Measurements from ENCODE around the gene APOBEC3A.
"Not testable (repeated sequence)": the region's sequence is repeated elsewhere in the genome, so short reads cannot be mapped to it uniquely, and the experiment has no call there.

APOBEC3A gene

DNA sequence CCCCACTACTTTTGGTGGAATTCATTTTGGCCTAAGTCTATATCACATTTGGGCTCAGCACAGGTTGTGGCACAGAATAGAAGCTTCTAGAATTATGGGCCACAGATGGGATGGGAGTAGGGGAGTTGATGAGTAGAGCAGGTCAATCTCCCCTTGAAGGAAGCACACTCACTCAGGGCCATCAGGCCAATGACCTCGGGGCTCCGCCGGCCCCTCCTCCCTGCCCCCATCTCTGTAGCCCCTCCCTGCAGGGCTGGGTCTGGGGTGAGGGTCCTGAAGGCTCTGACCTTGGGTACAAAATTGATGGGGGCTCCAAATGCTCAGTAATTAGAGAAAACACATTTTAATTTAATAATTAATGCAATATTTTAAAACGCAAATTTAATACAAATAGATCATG, 3.3 kb downstream of the APOBEC3A start:
- not testable (repeated sequence) for DNase-seq

DNA sequence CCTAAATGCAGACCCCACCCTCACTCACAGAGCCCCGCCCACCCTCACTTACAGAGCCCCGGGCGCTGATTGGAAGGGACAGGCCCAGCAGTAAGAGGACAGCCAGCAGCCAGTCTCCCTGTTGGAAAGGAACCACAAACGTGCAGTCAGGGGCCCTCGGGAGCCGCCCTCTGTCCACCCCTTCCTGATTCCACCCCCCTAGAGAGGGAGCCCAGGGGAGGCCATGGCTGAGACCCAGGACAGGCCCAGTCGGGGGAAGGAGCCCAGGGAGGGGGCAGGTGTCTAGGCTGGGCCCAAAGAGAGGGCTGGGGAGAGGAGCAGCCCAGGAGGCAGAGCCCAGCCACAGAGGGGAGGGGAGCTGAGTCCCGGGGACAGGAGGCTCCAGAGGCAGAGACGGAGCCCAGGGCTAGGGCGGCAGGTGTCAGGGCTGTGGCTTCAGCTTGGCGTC, 5.9 kb downstream of the APOBEC3A start:
- DNase-seq, result not testable (repeated sequence)

DNA sequence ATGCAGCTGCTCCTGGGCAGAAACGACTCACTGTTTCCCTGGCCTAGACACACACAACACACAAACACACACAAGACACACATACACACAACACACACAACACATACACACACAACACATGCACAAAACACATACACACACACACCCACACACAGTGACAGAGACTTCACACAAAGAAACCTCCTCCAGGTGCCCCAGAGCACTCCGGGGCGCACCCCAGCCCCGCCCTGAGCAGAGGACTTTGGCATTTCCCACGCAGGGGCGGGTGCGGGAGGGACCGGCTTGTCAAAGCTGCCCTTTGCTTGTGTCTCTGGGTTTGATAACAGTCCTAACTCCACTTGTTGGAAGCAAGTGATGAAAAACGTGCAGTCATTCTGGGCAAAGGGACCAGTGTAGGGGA, 6.5 kb downstream of the APOBEC3A start:
- no peak for DNase-seq

DNA sequence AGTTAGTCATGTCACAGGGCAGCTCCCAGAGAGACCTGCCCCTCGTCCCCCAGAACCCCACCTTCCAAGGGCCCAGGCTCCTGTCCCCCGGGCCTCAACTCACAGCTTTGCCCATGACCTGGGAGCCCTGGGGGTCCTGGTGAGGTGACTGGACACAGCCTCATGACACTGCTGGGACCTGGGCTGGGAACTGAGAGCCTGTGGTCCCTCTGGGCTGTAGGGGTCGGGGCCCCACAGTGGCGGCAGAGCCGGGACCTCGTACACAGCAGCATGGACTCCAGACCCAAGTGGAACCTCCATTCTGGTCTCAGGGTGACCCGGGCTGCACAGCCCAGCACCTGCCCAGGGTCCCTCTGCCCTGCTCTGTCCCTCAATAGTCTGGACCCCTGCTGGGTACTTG, 6.9 kb downstream of the APOBEC3A start:
- no peak for DNase-seq

DNA sequence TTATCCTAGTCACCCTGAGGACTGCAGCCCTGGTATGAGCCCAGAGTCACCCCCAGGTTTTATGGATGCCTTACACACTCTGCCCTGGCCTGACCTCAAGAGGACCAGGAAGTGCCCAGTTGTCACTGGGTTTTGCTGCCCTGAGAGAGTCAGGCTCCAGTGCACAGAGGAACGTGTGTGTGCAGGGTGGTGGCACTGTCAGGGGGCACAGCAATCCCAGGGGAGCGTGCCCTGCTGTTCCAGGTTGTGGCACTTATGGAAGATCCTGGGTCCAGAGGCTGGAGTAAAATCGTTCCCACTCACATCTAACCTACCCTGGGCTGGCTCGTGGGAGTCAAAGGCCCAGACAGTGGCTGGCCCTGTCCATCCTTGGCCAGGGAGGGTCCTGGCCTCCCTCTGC, 7.6 kb downstream of the APOBEC3A start:
- DNase-seq, result no peak

DNA sequence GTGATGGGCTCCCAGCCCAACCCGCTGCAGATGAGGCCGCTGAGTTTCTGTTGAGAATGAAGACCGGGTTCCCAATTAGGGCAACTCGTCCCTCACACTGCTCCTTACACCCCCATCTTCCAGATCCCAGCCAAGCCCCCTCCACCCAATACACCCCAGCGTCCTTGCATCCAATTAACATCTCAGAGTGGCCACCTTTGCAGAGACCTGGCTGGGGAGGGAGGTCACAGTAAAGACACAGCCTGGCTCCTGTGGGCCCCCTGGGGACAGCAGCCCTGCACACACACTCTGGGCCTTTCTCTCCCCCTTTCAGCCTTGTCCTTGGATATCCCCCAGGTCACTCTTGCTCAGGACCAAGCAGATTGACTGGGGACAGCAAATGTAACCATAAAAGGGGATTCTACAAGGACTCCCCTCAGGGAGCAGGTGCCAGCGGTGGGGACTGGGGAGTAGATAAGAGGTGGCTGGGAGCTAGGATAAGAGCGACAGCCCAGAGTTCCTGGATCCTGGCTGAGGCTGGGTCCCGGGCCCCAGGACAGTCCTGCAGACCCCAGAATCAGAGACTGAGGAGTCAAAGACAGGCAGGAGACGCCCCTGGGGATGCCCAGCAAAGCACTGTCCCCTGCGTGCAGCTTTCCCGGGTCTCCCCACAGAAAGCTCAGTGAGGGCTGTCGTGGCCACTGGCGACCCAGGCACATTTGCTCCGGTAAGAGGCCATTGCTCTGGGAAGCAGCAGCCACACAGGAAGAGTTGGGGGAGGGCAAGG, 8.4 kb downstream of the APOBEC3A start:
- DNase-seq, result no peak

DNA sequence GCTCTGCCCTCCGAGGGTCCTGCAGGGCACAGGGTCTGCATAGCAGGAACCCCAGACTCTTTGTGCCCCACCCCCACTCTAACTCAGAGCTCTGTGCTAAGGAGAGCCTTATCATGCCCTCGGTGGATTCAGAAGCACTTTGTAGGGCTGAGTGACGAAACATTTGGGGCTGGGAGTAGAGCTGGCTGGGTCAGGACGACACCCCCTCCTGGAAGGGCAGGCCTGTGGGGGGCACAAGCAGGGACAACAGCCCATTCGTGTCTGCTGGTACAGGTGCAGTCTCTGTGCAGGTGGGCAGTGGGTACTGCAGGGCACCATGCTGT, 8.9 kb downstream of the APOBEC3A start:
- DNase-seq, result no peak

DNA sequence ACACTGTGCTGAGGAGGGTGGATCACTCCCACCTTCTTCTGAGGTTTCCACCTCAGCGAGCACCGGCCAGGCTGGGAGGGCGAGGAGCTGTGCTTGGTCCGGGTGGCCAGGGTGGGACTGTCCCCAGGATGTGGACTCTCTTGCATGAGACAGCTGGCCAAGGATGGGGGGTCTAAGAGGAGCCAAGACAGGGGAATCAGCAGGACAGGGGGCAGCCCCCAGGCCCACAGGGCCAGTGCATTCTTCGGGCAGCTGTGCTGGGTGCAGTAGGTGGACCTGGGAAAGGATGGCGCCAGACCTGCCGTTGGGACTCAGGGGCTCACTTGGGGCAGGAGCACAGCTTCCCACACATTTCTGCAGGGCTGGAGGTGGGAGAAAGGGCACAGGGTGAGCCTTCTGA, 9.5 kb downstream of the APOBEC3A start:
- DNase-seq, result no peak

DNA sequence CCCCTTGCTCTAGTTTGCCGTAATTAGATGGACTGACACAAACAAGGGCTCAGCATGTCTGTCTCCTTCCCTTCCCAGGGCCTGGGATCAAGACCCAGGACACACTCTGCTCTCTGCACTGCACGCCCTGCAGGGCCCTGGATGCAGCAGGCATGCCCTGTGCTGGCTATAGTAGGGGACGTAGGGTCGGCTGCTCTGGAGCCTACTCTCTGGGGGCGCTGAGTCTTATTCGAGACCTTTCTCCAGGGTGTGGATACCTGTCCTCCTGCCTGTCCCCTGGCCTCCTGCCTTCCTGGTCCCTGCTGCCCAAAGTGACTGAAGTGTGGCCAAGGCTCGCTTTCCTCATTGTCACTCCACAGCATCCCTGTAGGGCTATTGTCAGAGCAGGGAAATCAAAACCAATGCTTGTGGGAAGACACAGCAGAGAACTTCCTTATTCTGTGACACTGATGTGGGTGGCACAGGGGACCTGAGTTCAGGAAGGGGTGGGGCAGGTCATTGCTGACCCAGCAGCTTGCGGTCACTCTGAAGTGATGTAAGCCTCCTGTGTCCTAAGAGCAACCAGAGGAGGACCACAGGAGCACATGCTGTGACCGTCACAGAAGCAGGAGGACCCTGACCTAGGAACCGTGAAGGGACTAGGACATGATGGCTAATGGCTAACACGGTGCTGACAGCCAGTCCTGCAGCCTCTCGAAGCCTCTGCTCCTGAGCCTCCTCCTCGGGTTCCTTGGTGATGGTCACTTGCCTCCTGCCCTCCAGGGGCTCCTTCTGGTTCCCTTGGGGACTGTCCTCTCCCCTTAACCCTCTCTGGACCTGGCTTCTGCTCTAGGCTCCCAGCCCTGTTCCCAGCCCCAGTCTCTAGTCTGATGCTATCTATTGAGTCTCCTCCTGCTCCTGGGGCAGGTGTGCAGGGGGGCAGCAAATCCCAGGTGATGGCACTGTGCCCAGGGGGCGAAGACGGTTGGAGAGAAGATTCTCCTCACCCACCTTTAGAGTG, 10.3 kb downstream of the APOBEC3A start:
- peak; percentile 95 to 99 for DNase-seq

DNA sequence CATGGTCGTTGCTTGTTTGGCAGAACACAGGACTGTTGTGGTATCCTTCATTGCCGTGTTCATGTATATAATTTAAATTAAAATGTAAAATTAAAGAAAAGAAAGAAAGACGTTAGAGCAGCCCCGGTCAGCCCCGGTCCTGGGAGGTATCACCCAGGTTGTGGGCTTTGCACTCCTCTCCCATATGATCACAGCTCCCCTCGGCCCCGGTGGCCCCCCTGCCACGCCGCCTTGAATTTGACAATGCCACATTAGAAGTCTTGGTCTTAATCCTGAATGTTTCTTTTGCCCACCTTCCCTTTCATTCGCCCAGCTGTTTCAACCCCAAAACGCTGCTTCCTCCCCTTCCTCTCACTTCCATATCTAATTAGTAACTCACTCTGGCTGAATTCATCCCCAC, 11.4 kb downstream of the APOBEC3A start:
- DNase-seq, result no peak

DNA sequence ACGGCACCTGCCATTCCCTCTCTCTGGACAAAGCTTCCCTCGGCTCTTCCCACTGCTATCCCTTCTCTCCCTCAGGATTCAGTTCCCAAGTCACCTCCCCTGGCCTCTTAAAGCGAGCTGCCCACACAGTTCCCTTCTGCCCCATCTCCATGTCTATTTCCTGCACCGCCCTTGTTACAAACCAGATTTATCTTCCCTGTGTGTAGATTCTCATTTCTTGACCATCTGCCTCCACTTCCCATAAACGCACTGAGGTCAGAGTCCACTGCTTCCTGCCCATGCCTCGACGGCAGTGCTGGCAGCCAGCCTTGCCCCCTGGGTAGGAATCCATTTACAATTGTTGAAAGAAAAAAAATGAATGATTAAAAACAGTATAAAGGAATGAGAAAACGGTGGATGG, 13.1 kb downstream of the APOBEC3A start:
- DNase-seq, result peak in 1 of 2 donors; percentile 50

GRCh38 chr22:38971202-38971601, 13.8 kb downstream of the APOBEC3A start:
- no peak for DNase-seq

GRCh38 chr22:38971791-38972190, 14.4 kb downstream of the APOBEC3A start:
- DNase-seq, result peak in 1 of 2 donors; percentile 63

DNA sequence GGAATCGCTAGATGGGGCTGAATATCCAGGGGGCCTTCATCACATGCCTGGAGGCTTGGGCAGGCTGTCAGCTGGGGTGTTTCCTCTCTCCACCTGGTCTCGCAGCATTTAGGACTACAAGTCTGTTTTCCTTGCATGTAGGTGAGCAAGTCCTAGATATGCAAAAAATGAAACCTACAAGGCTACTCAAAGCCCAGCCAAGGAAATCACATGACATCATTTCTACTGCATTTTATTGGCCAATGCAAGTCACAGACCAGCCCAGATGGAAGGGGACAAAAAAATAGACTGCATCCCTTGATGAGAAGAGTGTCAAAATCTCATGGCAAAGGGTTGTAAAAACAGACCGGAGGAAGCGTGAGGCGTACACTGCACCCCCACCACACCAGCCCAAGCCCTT, 15.1 kb downstream of the APOBEC3A start:
- DNase-seq, result no peak

DNA sequence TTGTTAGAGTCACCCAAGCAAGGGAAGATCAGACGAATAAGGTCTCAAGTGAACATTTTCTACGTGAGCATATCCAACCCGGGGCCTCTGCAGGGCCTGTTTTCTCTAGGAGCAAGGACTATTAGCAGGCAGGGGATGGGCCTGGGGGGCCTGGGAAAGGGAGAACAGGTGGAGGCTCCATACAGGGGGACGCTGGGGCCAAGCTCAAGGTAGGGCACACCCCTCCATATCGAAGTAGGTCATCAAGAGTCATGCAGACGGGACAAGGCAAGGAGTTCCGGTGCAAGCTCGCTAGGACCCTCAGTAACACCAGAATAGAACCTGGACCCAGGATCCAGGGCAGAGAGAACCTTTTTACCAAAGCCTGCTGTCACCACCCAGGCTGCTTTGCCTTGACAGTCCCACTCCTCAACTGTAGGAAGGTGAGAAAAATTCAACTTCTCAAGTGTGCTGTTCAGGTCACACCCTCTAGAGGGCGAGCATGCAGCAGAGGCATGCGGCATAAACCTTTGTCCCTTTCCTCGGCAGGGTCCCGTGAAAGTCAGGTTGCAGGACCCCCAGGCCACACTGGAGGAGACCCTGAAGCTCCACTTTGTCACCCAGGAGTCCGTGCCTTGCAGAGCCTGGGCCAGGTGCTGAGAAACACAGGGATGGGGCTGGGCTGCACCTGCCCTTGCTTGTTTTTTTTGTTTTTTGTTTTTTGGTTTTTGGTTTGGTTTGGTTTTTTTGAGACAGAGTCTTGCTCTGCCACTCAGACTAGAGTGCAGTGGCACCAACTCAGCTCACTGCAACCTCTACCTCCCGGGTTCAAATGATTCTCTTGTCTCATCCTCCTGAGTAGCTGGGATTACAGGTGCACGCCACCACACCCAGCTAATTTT, 16.1 kb downstream of the APOBEC3A start:
- DNase-seq, result peak in 1 of 2 donors; percentile 63

GRCh38 chr22:38974170-38974825, 16.9 kb downstream of the APOBEC3A start:
- no peak for DNase-seq

- DNase-seq, result no peak
Measured at GRCh38 chr22:38974826-38975175, 17.4 kb downstream of the APOBEC3A start.

DNA sequence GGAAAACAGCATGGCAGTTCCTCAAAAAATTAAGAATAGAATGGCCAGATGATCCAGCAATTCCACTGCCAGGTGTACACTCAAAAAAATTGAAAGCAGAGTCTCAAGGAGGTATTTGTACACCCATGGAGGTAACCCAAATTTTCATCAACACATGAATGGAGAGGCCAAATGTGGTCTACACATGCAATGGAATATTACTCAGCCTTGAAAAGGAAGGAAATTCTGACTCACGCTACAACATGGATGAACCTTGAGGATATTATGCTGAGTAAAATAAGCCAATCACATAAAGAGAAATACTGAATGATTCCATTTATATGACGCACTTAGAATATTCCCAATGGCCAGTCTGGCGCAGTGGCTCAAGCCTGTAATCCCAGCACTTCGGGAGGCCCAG, 19.9 kb downstream of the APOBEC3A start:
- DNase-seq, result not testable (repeated sequence)

DNA sequence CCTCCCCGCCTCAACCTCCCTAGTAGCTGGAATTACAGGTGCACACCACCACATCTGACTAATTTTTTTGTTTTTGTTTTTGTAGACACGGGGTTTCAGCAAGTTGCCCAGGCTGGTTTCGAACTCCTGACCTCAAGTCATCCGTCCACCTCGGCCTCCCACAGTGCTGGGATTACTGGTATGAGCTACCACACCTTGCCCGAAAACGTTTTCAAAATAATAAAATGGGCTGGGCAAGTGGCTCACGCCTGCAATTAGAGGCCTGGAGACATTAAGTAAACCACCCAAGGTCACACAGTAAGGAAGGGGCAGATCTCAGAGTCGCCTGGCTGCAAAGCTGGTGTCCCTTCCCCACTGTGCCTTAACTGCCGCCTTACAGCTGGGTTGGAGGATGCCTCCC, 23.2 kb downstream of the APOBEC3A start:
- DNase-seq, result not testable (repeated sequence)

GRCh38 chr22:38981005-38981991, 23.9 kb downstream of the APOBEC3A start:
- DNase-seq, result no peak

Measured in inflammatory macrophage treated with lipopolysaccharide for 1 hour (primary cell).